ENCODE data around the gene GPR146. TPM values are rescaled to one million over a fixed set of nuclear protein-coding genes. Genes with fewer than 3 reads are reported as not detected.

Gene GPR146
- total and polyA plus RNA-seq, 2 of the 13 experiments (the other 11 are each of a cell fraction or from before 2014, with no cell fraction given), result 2.0 to 15.9 TPM

GRCh38 chr7:1086588-1087464, 42.5 kb downstream of the GPR146 start (continued):
- TF ChIP-seq GLI4 (CRISPR knock-in tag; IDR thresholded peaks at IDR 0.05; ENCODE audit: borderline replicate concordance) (0 out of 2 replicates have a peak, but pooled peaks have one; percentile 17), PRPF4 (IDR thresholded peaks at IDR 0.05; ENCODE audit: low read depth, low read length, poor library complexity, severe bottlenecking) (no peak), ZNF704 (CRISPR knock-in tag; IDR thresholded peaks at IDR 0.05; ENCODE audit: borderline replicate concordance) (0 out of 2 replicates have a peak, but pooled peaks have one; percentile 28), ZNF101 (CRISPR knock-in tag; IDR thresholded peaks at IDR 0.05; ENCODE audit: borderline replicate concordance, low read depth) (no peak), U2AF1 (optimal IDR thresholded peaks at IDR 0.05; ENCODE audit: low read depth, low read length) (no peak), PAWR (CRISPR knock-in tag; IDR thresholded peaks at IDR 0.05; ENCODE audit: borderline replicate concordance) (no peak), MAFK (conservative IDR thresholded peaks at IDR 0.05 in 1 of 2, IDR thresholded peaks at IDR 0.05 in 1 of 2; ENCODE audit: low read length in 2 of 2) (no peak), NR1H2 (CRISPR knock-in tag; IDR thresholded peaks at IDR 0.05; ENCODE audit: borderline replicate concordance, low read depth) (no peak), ZNF839 (CRISPR knock-in tag; IDR thresholded peaks at IDR 0.05; ENCODE audit: borderline replicate concordance) (no peak), ZNF597 (CRISPR knock-in tag; IDR thresholded peaks at IDR 0.05) (peak; percentile 73; the same call in 1 of the 2 replicates), SAFB2 (CRISPR knock-in tag; IDR thresholded peaks at IDR 0.05; ENCODE audit: borderline replicate concordance, low read depth) (no peak), MAFG (CRISPR knock-in tag; IDR thresholded peaks at IDR 0.05) (no peak), NAIF1 (CRISPR knock-in tag; IDR thresholded peaks at IDR 0.05; ENCODE audit: borderline replicate concordance) (0 out of 2 replicates have a peak, but pooled peaks have one; percentile 45), POLR2G (IDR thresholded peaks at IDR 0.05; ENCODE audit: low read depth, low read length) (peak; percentile 87), CBX5 (CRISPR knock-in tag; IDR thresholded peaks at IDR 0.05; ENCODE audit: borderline replicate concordance) (peak; percentile 73; the same call in 1 of the 2 replicates), ZNF329 (CRISPR knock-in tag; IDR thresholded peaks at IDR 0.05; ENCODE audit: low read depth) (no peak), ZNF576 (CRISPR knock-in tag; IDR thresholded peaks at IDR 0.05) (no peak), ZFP82 (CRISPR knock-in tag; IDR thresholded peaks at IDR 0.05; ENCODE audit: borderline replicate concordance) (no peak), ZNF567 (CRISPR knock-in tag; IDR thresholded peaks at IDR 0.05; ENCODE audit: borderline replicate concordance) (no peak), ZNF503 (CRISPR knock-in tag; IDR thresholded peaks at IDR 0.05) (no peak), ZBTB7A (CRISPR knock-in tag; IDR thresholded peaks at IDR 0.05) (0 out of 2 replicates have a peak, but pooled peaks have one; percentile 47), NONO (IDR thresholded peaks at IDR 0.05) (no peak), NONO (CRISPR knock-in tag; conservative IDR thresholded peaks at IDR 0.05) (no peak), KDM5A (IDR thresholded peaks at IDR 0.05; ENCODE audit: borderline replicate concordance, low read length) (peak; percentile 20; the same call in 1 of the 2 replicates)

Measured in HepG2 (cell line).